ENCODE data around the gene MTHFD2. TPM values are rescaled to one million over a fixed set of nuclear protein-coding genes. Genes with fewer than 3 reads are reported as not detected.
"Not testable (repeated sequence)": the region's sequence is repeated elsewhere in the genome, so short reads cannot be mapped to it uniquely, and the experiment has no call there.

The MTHFD2 gene
- total RNA-seq, 1 donor, result 254 TPM

GRCh38 chr2:74204436-74204835, 6.0 kb downstream of the MTHFD2 start:
- DNase-seq (ENCODE audit: low read depth), result no peak
- no peak for TF ChIP-seq CTCF (IDR thresholded peaks at IDR 0.05; ENCODE audit: insufficient read depth, low read length)
- no peak overlapping the region for H3K4me3 ChIP-seq (ENCODE audit: low read depth, low read length)

GRCh38 chr2:74205113-74205512, 6.7 kb downstream of the MTHFD2 start:
- TF ChIP-seq CTCF (IDR thresholded peaks at IDR 0.05; ENCODE audit: insufficient read depth, low read length), result no peak
- DNase-seq (ENCODE audit: low read depth), result no peak

GRCh38 chr2:74205596-74205995, 7.2 kb downstream of the MTHFD2 start:
- H3K4me3 ChIP-seq (ENCODE audit: low read depth, low read length), result no peak overlapping the region
- no peak for TF ChIP-seq CTCF (IDR thresholded peaks at IDR 0.05; ENCODE audit: insufficient read depth, low read length)
- DNase-seq (ENCODE audit: low read depth), result no peak

More at GRCh38 chr2:74205113-74205512, 6.7 kb downstream of the MTHFD2 start:
- H3K4me3 ChIP-seq (ENCODE audit: low read depth, low read length), result no peak overlapping the region

- H3K4me3 ChIP-seq (ENCODE audit: low read depth, low read length), result no peak overlapping the region
- DNase-seq (ENCODE audit: low read depth), result peak; percentile 60
- no peak for TF ChIP-seq CTCF (IDR thresholded peaks at IDR 0.05; ENCODE audit: insufficient read depth, low read length)
Observed at GRCh38 chr2:74206180-74206688, 7.8 kb downstream of the MTHFD2 start.

- DNase-seq (ENCODE audit: low read depth), result no peak
- no peak for TF ChIP-seq CTCF (IDR thresholded peaks at IDR 0.05; ENCODE audit: insufficient read depth, low read length)
- no peak overlapping the region for H3K4me3 ChIP-seq (ENCODE audit: low read depth, low read length)
Observed at GRCh38 chr2:74212702-74213410, 14.4 kb downstream of the MTHFD2 start.

- DNase-seq (ENCODE audit: low read depth), result not testable (repeated sequence)
Observed at GRCh38 chr2:74215771-74216170, 17.4 kb downstream of the MTHFD2 start.

GRCh38 chr2:74216642-74217041, 18.2 kb downstream of the MTHFD2 start:
- DNase-seq (ENCODE audit: low read depth), result no peak
- no peak overlapping the region for H3K4me3 ChIP-seq (ENCODE audit: low read depth, low read length)
- TF ChIP-seq CTCF (IDR thresholded peaks at IDR 0.05; ENCODE audit: insufficient read depth, low read length), result no peak

More at GRCh38 chr2:74215771-74216170, 17.4 kb downstream of the MTHFD2 start:
- not testable (repeated sequence) for H3K4me3 ChIP-seq (ENCODE audit: low read depth, low read length)
